Upper lobe of left lung (tissue), 6 donors: Measurements from ENCODE around the gene HOXD10. TPM values are rescaled to one million over a fixed set of nuclear protein-coding genes. Genes with fewer than 3 reads are reported as not detected.

ENCODE experiments used
- ATAC-seq, 2 donors: fragments of 200-7000 bp; cut with Tn5 transposase; one replicate each; pipeline ENCODE4 v1.9.1; 2022; ENCODE audit warnings: mild to moderate bottlenecking in 2 of 2, moderate library complexity in 2 of 2; ENCODE audit not compliant: low FRiP score in 2 of 2
- DNase-seq, 2 donors: peaks; one replicate each; pipeline ENCODE4 v3.0.0-alpha.2; 2019 to 2020
- H3K27ac ChIP-seq, 4 donors: fragments of 200-600 bp; sonication (generic); one replicate each; pipeline ENCODE4 v1.5.1; 2016 to 2019
- H3K27me3 ChIP-seq, 4 donors: fragments of 200-600 bp; sonication (generic); one replicate each; pipeline ENCODE4 v1.5.1; 2017 to 2019
- H3K36me3 ChIP-seq, 4 donors: fragments of 200-600 bp; sonication (generic); one replicate each; pipeline ENCODE4 v1.5.1; 2016 to 2019
- H3K4me1 ChIP-seq, 4 donors: fragments of 200-600 bp; sonication (generic); one replicate each; pipeline ENCODE4 v1.5.1; 2018 to 2019
- H3K4me3 ChIP-seq, 4 donors: fragments of 200-600 bp; sonication (generic); one replicate each; pipeline ENCODE4 v1.5.1; 2017 to 2019; ENCODE audit warnings: mild to moderate bottlenecking in 2 of 4, moderate library complexity in 1 of 4
- H3K9me3 ChIP-seq, 4 donors: fragments of 200-600 bp; sonication (generic); one replicate each; pipeline ENCODE4 v1.5.1; 2018 to 2019
- EP300 ChIP-seq, 4 donors: sonication (generic); formaldehyde crosslinking; IDR thresholded peaks; one replicate each; pipeline ENCODE4 v1.5.1; 2017; ENCODE audit warnings: antibody characterized with exemption in 4 of 4, control low read depth in 2 of 4
- POLR2A ChIP-seq, 4 donors: fragments of 450-650 bp; IDR thresholded peaks; one replicate each; pipeline ENCODE4 v1.5.1; 2016 to 2017; ENCODE audit warnings: antibody characterized with exemption in 4 of 4, mild to moderate bottlenecking in 2 of 4
- POLR2AphosphoS5 ChIP-seq, 2 donors: sonication (generic); formaldehyde crosslinking; IDR thresholded peaks; one replicate each; pipeline ENCODE4 v1.5.1; 2017; ENCODE audit warnings: antibody characterized with exemption in 2 of 2
- WGBS, 2 donors: methylation state at CpG; one replicate each; pipeline ENCODE4 v1.1.5; 2017 to 2018; 5-methylcytosine and 5-hydroxymethylcytosine counted together
- total RNA-seq, 6 donors: library from RNA; depleted of rRNA in 4 of 6; stranded (reverse); fragments of >200 nt in 4 of 6; gene quantifications; one replicate each; pipeline versions ENCODE4 v1.1.0 to v1.2.1, GENCODE V29; 2016 to 2021
- TF ChIP-seq, protein P1 (sequence below), 6 experiments: fragments of 450-650 bp in 4 of 6; fragments of 200-600 bp in 2 of 6; sonication (generic) in 2 of 6; IDR thresholded peaks; one replicate each; pipeline ENCODE4 v1.5.1; 2016 to 2019; ENCODE audit warnings: antibody characterized with exemption in 6 of 6
- donor health status: DM: no; HTN: no; CAD: no; lungs with moderate emphysema.
- donor health status: DM: no; HTN: yes; CAD: no; lungs with severe emphysema.

Gene HOXD10
- total RNA-seq, 6 donors from 2014 or later: 0.47 to 0.55 TPM; not detected in 4

DNA sequence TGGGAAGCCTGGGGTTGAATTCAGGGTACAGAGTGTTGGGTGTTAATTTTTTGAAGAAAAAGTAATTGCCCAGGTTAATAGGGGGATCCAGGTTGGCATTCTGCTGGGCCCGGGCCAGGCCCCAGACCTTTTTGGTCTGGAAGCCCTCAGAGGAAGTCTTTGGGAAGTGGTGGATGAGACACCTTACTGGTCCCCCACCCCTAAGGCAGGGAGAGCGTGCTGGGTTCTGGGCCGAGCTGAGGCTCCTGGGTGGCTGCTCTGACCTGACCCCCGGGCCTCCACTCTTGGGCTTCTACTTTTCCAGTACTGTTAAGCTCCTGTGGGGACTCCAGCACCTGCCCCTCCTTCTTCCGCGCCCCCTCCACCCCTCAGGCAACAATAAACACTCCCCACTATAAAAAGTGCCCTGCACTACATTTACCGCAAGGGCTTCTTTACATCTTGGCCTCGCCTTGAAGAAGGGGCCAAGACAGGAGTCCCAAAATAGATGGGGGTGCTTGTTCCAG, 39.8 kb downstream of the HOXD10 start:
- ATAC-seq (no peak), DNase-seq (no peak)
- Histone ChIP-seq H3K4me3 (no peak overlapping the region), H3K27me3 (peaks cover 0 to 86% (median 45%) of the 10 kb centered on the region in 4 donors), H3K27ac (no peak overlapping the region), H3K4me1 (peaks cover 14 to 52% (median 27%) of the 10 kb centered on the region in 4 donors), H3K9me3 (no peaks in the 10 kb centered on the region), H3K36me3 (no peaks in the 10 kb centered on the region)
- TF ChIP-seq, protein P1, sequence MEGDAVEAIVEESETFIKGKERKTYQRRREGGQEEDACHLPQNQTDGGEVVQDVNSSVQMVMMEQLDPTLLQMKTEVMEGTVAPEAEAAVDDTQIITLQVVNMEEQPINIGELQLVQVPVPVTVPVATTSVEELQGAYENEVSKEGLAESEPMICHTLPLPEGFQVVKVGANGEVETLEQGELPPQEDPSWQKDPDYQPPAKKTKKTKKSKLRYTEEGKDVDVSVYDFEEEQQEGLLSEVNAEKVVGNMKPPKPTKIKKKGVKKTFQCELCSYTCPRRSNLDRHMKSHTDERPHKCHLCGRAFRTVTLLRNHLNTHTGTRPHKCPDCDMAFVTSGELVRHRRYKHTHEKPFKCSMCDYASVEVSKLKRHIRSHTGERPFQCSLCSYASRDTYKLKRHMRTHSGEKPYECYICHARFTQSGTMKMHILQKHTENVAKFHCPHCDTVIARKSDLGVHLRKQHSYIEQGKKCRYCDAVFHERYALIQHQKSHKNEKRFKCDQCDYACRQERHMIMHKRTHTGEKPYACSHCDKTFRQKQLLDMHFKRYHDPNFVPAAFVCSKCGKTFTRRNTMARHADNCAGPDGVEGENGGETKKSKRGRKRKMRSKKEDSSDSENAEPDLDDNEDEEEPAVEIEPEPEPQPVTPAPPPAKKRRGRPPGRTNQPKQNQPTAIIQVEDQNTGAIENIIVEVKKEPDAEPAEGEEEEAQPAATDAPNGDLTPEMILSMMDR (IDR thresholded peaks at IDR 0.05): no peak
- no peak for TF ChIP-seq EP300 (IDR thresholded peaks at IDR 0.05)
- no peak for TF ChIP-seq POLR2AphosphoS5 (IDR thresholded peaks at IDR 0.05)
- no peak for TF ChIP-seq POLR2A (IDR thresholded peaks at IDR 0.05)
- WGBS, 2 donors: 16 to 36% methylated on average over 7 to 8 of the region's 8 CpGs

GRCh38 chr2:176156807-176157498, 40.4 kb downstream of the HOXD10 start, which contains the start of gene HOXD3:
TSS of gene HOXD3 (plus strand) at chr2:176157307. CDS start at chr2:176169115, 11,808 bp downstream.
- Histone ChIP-seq H3K27ac (no peak within 1 kb of the TSS), H3K36me3 (no peaks in the 10 kb centered on the region), H3K9me3 (no peaks in the 10 kb centered on the region), H3K4me1 (peaks cover 14 to 46% (median 25%) of the 10 kb centered on the region in 4 donors), H3K4me3 (no peak within 1 kb of the TSS), H3K27me3 (peaks cover 0 to 83% (median 41%) of the 10 kb centered on the region in 4 donors)
- DNase-seq: peak in 1 of 2 donors; percentile 57
- no peak for TF ChIP-seq POLR2A (IDR thresholded peaks at IDR 0.05)
- TF ChIP-seq EP300 (IDR thresholded peaks at IDR 0.05): no peak
- TF ChIP-seq, protein P1 (IDR thresholded peaks at IDR 0.05): no peak
- no peak for TF ChIP-seq POLR2AphosphoS5 (IDR thresholded peaks at IDR 0.05)
- no peak for ATAC-seq
- WGBS, 2 donors: 7 to 9% methylated on average over 34 to 48 of the region's 48 CpGs

DNA sequence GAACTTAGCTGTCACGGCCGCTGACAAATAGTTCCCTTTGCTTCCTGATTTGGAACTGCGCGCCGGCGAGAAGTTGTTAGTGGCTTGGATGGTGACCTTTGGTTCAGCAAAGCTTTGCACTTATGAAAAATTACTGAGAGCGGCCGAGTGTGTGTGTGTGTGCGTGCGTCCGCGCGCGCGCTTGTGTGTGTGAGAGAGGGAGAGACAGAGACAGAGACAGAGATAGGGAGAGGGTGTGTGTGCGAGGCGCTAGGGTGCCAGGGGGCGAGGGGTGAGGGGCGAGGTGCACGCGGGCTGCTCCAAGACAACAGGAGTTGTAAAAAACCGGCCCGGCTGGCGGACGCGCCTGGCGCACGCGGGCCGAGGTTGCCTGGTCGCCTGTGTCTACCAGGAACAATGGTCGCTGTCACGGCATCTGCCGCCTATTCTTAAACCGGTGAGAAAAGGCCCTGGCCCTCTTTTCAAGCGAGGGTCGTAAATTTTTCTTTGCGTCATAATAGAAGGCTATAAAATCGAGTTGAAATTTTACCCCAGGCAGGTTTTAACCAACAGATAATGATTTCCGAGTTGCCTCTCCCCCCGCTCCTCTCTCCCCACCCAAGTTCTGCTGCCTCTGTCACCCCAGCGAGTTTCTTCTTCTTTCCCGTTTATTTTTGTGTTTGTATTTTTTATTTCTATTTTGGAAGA, 41.1 kb downstream of the HOXD10 start:
- DNase-seq: peak in 1 of 2 donors; percentile 80
- peaks cover 9 to 39% (median 23%) of the 10 kb centered on the region in 4 donors for H3K4me1 ChIP-seq
- H3K9me3 ChIP-seq: no peaks in the 10 kb centered on the region
- H3K36me3 ChIP-seq: no peaks in the 10 kb centered on the region
- 10% methylated on average over 38 to 43 of the region's 43 CpGs for WGBS, 2 donors
- ATAC-seq: no peak
- H3K4me3 ChIP-seq: no peak overlapping the region
- no peak for TF ChIP-seq POLR2A (IDR thresholded peaks at IDR 0.05)
- TF ChIP-seq, protein P1 (IDR thresholded peaks at IDR 0.05): no peak
- H3K27me3 ChIP-seq: peaks cover 0 to 83% (median 41%) of the 10 kb centered on the region in 4 donors
- H3K27ac ChIP-seq: no peak overlapping the region

DNA sequence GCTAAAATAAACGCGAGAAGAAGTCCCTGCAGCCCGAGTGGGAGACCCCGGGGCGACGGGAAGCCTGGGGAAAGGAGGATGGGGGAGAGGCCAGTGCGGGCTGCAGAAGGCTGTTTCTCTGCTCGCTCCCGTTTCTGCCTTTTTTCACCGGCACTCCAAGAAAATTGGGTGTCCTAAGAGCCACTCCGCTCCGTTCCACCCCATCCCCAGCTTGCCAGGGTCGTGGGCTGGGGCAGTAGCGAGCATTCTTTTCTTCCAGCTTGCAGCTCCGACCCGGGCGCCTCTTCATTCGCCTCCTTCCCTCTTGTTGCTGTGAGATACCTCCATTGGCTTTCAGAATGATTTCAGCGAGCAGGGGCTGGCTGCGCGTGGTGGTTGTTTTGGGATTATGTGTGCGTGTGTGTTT, 41.6 kb downstream of the HOXD10 start:
- ATAC-seq: no peak

More for the DNA sequence above, 41.6 kb downstream of the HOXD10 start:
- Histone ChIP-seq H3K27me3 (peaks cover 0 to 83% (median 42%) of the 10 kb centered on the region in 4 donors), H3K27ac (no peak overlapping the region), H3K36me3 (no peaks in the 10 kb centered on the region), H3K4me3 (no peak overlapping the region), H3K4me1 (peaks cover 8 to 38% (median 23%) of the 10 kb centered on the region in 4 donors), H3K9me3 (no peaks in the 10 kb centered on the region)
- TF ChIP-seq, protein P1 (IDR thresholded peaks at IDR 0.05): no peak
- no peak for TF ChIP-seq POLR2A (IDR thresholded peaks at IDR 0.05)
- TF ChIP-seq EP300 (IDR thresholded peaks at IDR 0.05): no peak
- no peak for TF ChIP-seq POLR2AphosphoS5 (IDR thresholded peaks at IDR 0.05)
- DNase-seq: no peak
- WGBS, 2 donors: 7 to 9% methylated on average over 22 of the region's 22 CpGs
